GM06990 (cell line): ENCODE measurements around the gene USPL1.

Source experiments
- DNase-seq: peaks from one replicate; pipeline ENCODE4 v3.0.0-alpha.2; 2011; ENCODE audit not compliant: insufficient read length; ENCODE audit errors: extremely low read depth
- H3K27me3 ChIP-seq: replicated peaks from 2 replicates; pipeline ENCODE4 v1.6.0; 2011; ENCODE audit warnings: low read length; ENCODE audit not compliant: control insufficient read depth, insufficient read depth
- H3K36me3 ChIP-seq: 2 replicates; pipeline ENCODE4 v1.5.1; 2011; ENCODE audit warnings: low read length; ENCODE audit not compliant: control insufficient read depth, insufficient read depth
- H3K4me3 ChIP-seq: replicated peaks from 2 replicates; pipeline ENCODE4 v1.5.1; 2011; ENCODE audit warnings: low read depth, mild to moderate bottlenecking, control low read depth, low read length
- CTCF ChIP-seq: IDR thresholded peaks from 2 replicates; pipeline ENCODE4 v1.5.1; 2011; ENCODE audit warnings: low read length, control low read depth, mild to moderate bottlenecking, inconsistent platforms; ENCODE audit not compliant: insufficient read depth, poor library complexity, severe bottlenecking

Gene USPL1

GRCh38 chr13:30623392-30623791 is 5.7 kb downstream of the USPL1 start:
- TF ChIP-seq CTCF = no peak

GRCh38 chr13:30624630-30625029 is 6.9 kb downstream of the USPL1 start:
- Histone ChIP-seq H3K27me3 (no peaks in the 10 kb centered on the region), H3K4me3 (no peak overlapping the region), H3K36me3 (peaks cover 4% of the 10 kb centered on the region; the same call in 1 of the 2 replicates)
- TF ChIP-seq CTCF = no peak
- no peak for DNase-seq

More at GRCh38 chr13:30623392-30623791, 5.7 kb downstream of the USPL1 start:
- Histone ChIP-seq H3K4me3 (no peak overlapping the region), H3K27me3 (no peaks in the 10 kb centered on the region), H3K36me3 (peaks cover 2% of the 10 kb centered on the region; the same call in 1 of the 2 replicates)
- DNase-seq = no peak

- DNase-seq = no peak
- peaks cover 7% of the 10 kb centered on the region for H3K36me3 ChIP-seq
- TF ChIP-seq CTCF = no peak
- H3K4me3 ChIP-seq = no peak overlapping the region
- no peaks in the 10 kb centered on the region for H3K27me3 ChIP-seq
Measured at GRCh38 chr13:30629527-30629926, 11.8 kb downstream of the USPL1 start.

- no peak overlapping the region for H3K4me3 ChIP-seq
- no peak for TF ChIP-seq CTCF
- H3K36me3 ChIP-seq = peaks cover 7% of the 10 kb centered on the region
- DNase-seq = no peak
- H3K27me3 ChIP-seq = no peaks in the 10 kb centered on the region
Measured at GRCh38 chr13:30633861-30634260, 16.1 kb downstream of the USPL1 start.

- no peak for DNase-seq
- no peak overlapping the region for H3K4me3 ChIP-seq
- H3K36me3 ChIP-seq = peaks cover 6% of the 10 kb centered on the region
- no peaks in the 10 kb centered on the region for H3K27me3 ChIP-seq
- no peak for TF ChIP-seq CTCF
Measured at GRCh38 chr13:30634838-30635237, 17.1 kb downstream of the USPL1 start.

- Histone ChIP-seq H3K27me3 (no peaks in the 10 kb centered on the region), H3K36me3 (no peaks in the 10 kb centered on the region; the same call in none of the 2 replicates), H3K4me3 (no peak overlapping the region)
- no peak for TF ChIP-seq CTCF
- no peak for DNase-seq
Measured at GRCh38 chr13:30638301-30638700, 20.6 kb downstream of the USPL1 start.
